ENCODE measurements around the gene FAM53A. TPM values are rescaled to one million over a fixed set of nuclear protein-coding genes. Genes with fewer than 3 reads are reported as not detected.
"Not testable (repeated sequence)": the region's sequence is repeated elsewhere in the genome, so short reads cannot be mapped to it uniquely, and the experiment has no call there.

Gene FAM53A
- polyA plus RNA-seq, 2 donors = 1.2 to 1.3 TPM

- Histone ChIP-seq H3K9me3 (ENCODE audit: control insufficient read depth in 2 of 2, insufficient read depth in 1 of 2, low read depth in 1 of 2, low read length in 1 of 2) (no peaks in the 10 kb centered on the region), H3K36me3 (ENCODE audit: control insufficient read depth in 2 of 2, insufficient read depth in 2 of 2, low read length in 1 of 2) (no peaks in the 10 kb centered on the region), H3K4me3 (ENCODE audit: low read depth in 1 of 2, low read length in 2 of 2) (no peak overlapping the region), H3K4me1 (ENCODE audit: control insufficient read depth in 2 of 2, insufficient read depth in 2 of 2, low read length in 1 of 2) (peaks cover 0 to 7% of the 10 kb centered on the region in 2 donors), H3K27ac (ENCODE audit: low read depth in 2 of 2, low read length in 1 of 2) (no peak overlapping the region), H3K27me3 (ENCODE audit: control insufficient read depth in 1 of 2, insufficient read depth in 2 of 2, low read length in 2 of 2) (no peaks in the 10 kb centered on the region)
- 92% methylated on average over 48 of the region's 48 CpGs for WGBS, 2 donors
Measured at GRCh38 chr4:1643971-1644735, 40.0 kb downstream of the FAM53A start.

GRCh38 chr4:1642196-1642951, 41.7 kb downstream of the FAM53A start:
- WGBS, 2 donors = 89 to 92% methylated on average over 25 to 28 of the region's 28 CpGs
- Histone ChIP-seq H3K9me3 (ENCODE audit: control insufficient read depth in 2 of 2, insufficient read depth in 1 of 2, low read depth in 1 of 2, low read length in 1 of 2) (no peaks in the 10 kb centered on the region), H3K27me3 (ENCODE audit: control insufficient read depth in 1 of 2, insufficient read depth in 2 of 2, low read length in 2 of 2) (no peaks in the 10 kb centered on the region)

GRCh38 chr4:1641671-1642070, 42.4 kb downstream of the FAM53A start:
- Histone ChIP-seq H3K27me3 (ENCODE audit: control insufficient read depth in 1 of 2, insufficient read depth in 2 of 2, low read length in 2 of 2) (no peaks in the 10 kb centered on the region), H3K36me3 (ENCODE audit: control insufficient read depth in 2 of 2, insufficient read depth in 2 of 2, low read length in 1 of 2) (no peaks in the 10 kb centered on the region), H3K27ac (ENCODE audit: low read depth in 2 of 2, low read length in 1 of 2) (no peak overlapping the region), H3K4me1 (ENCODE audit: control insufficient read depth in 2 of 2, insufficient read depth in 2 of 2, low read length in 1 of 2) (peaks cover 0 to 7% of the 10 kb centered on the region in 2 donors), H3K4me3 (ENCODE audit: low read depth in 1 of 2, low read length in 2 of 2) (no peak overlapping the region), H3K9me3 (ENCODE audit: control insufficient read depth in 2 of 2, insufficient read depth in 1 of 2, low read depth in 1 of 2, low read length in 1 of 2) (no peaks in the 10 kb centered on the region)
- 88 to 96% methylated on average over 7 of the region's 7 CpGs for WGBS, 2 donors

More at GRCh38 chr4:1642196-1642951, 41.7 kb downstream of the FAM53A start:
- H3K27ac ChIP-seq (ENCODE audit: low read depth in 2 of 2, low read length in 1 of 2) = no peak overlapping the region
- H3K4me1 ChIP-seq (ENCODE audit: control insufficient read depth in 2 of 2, insufficient read depth in 2 of 2, low read length in 1 of 2) = peaks cover 0 to 7% of the 10 kb centered on the region in 2 donors
- H3K4me3 ChIP-seq (ENCODE audit: low read depth in 1 of 2, low read length in 2 of 2) = no peak overlapping the region
- H3K36me3 ChIP-seq (ENCODE audit: control insufficient read depth in 2 of 2, insufficient read depth in 2 of 2, low read length in 1 of 2) = no peaks in the 10 kb centered on the region

- not testable (repeated sequence) for H3K4me1 ChIP-seq (ENCODE audit: control insufficient read depth in 2 of 2, insufficient read depth in 2 of 2, low read length in 1 of 2); H3K9me3 ChIP-seq (ENCODE audit: control insufficient read depth in 2 of 2, insufficient read depth in 1 of 2, low read depth in 1 of 2, low read length in 1 of 2); H3K27me3 ChIP-seq (ENCODE audit: control insufficient read depth in 1 of 2, insufficient read depth in 2 of 2, low read length in 2 of 2); H3K4me3 ChIP-seq (ENCODE audit: low read depth in 1 of 2, low read length in 2 of 2); H3K27ac ChIP-seq (ENCODE audit: low read depth in 2 of 2, low read length in 1 of 2); H3K36me3 ChIP-seq (ENCODE audit: control insufficient read depth in 2 of 2, insufficient read depth in 2 of 2, low read length in 1 of 2)
- WGBS, 2 donors = 89 to 91% methylated on average over 28 to 35 of the region's 35 CpGs
Measured at GRCh38 chr4:1640716-1641503, 43.2 kb downstream of the FAM53A start.

- no peaks in the 10 kb centered on the region for H3K9me3 ChIP-seq (ENCODE audit: control insufficient read depth in 2 of 2, insufficient read depth in 1 of 2, low read depth in 1 of 2, low read length in 1 of 2)
- WGBS, 2 donors = 82 to 86% methylated on average over 16 of the region's 16 CpGs
- no peaks in the 10 kb centered on the region for H3K27me3 ChIP-seq (ENCODE audit: control insufficient read depth in 1 of 2, insufficient read depth in 2 of 2, low read length in 2 of 2)
- H3K4me3 ChIP-seq (ENCODE audit: low read depth in 1 of 2, low read length in 2 of 2) = no peak overlapping the region
- H3K4me1 ChIP-seq (ENCODE audit: control insufficient read depth in 2 of 2, insufficient read depth in 2 of 2, low read length in 1 of 2) = peaks cover 0 to 4% of the 10 kb centered on the region in 2 donors
- H3K27ac ChIP-seq (ENCODE audit: low read depth in 2 of 2, low read length in 1 of 2) = no peak overlapping the region
- no peaks in the 10 kb centered on the region for H3K36me3 ChIP-seq (ENCODE audit: control insufficient read depth in 2 of 2, insufficient read depth in 2 of 2, low read length in 1 of 2)
Measured at GRCh38 chr4:1640190-1640589, 43.9 kb downstream of the FAM53A start.

- WGBS, 2 donors = 67 to 76% methylated on average over 11 of the region's 11 CpGs
- Histone ChIP-seq H3K27me3 (ENCODE audit: control insufficient read depth in 1 of 2, insufficient read depth in 2 of 2, low read length in 2 of 2) (no peaks in the 10 kb centered on the region), H3K36me3 (ENCODE audit: control insufficient read depth in 2 of 2, insufficient read depth in 2 of 2, low read length in 1 of 2) (no peaks in the 10 kb centered on the region), H3K27ac (ENCODE audit: low read depth in 2 of 2, low read length in 1 of 2) (no peak overlapping the region), H3K4me1 (ENCODE audit: control insufficient read depth in 2 of 2, insufficient read depth in 2 of 2, low read length in 1 of 2) (no peaks in the 10 kb centered on the region), H3K9me3 (ENCODE audit: control insufficient read depth in 2 of 2, insufficient read depth in 1 of 2, low read depth in 1 of 2, low read length in 1 of 2) (no peaks in the 10 kb centered on the region), H3K4me3 (ENCODE audit: low read depth in 1 of 2, low read length in 2 of 2) (no peak overlapping the region)
Measured at GRCh38 chr4:1639299-1639868, 44.7 kb downstream of the FAM53A start.

GRCh38 chr4:1638873-1639272, 45.2 kb downstream of the FAM53A start:
- H3K27ac ChIP-seq (ENCODE audit: low read depth in 2 of 2, low read length in 1 of 2) = no peak overlapping the region
- no peak overlapping the region for H3K4me3 ChIP-seq (ENCODE audit: low read depth in 1 of 2, low read length in 2 of 2)
- 82 to 88% methylated on average over 10 to 11 of the region's 11 CpGs for WGBS, 2 donors
- H3K36me3 ChIP-seq (ENCODE audit: control insufficient read depth in 2 of 2, insufficient read depth in 2 of 2, low read length in 1 of 2) = no peaks in the 10 kb centered on the region
- no peaks in the 10 kb centered on the region for H3K27me3 ChIP-seq (ENCODE audit: control insufficient read depth in 1 of 2, insufficient read depth in 2 of 2, low read length in 2 of 2)
- no peaks in the 10 kb centered on the region for H3K4me1 ChIP-seq (ENCODE audit: control insufficient read depth in 2 of 2, insufficient read depth in 2 of 2, low read length in 1 of 2)
- no peaks in the 10 kb centered on the region for H3K9me3 ChIP-seq (ENCODE audit: control insufficient read depth in 2 of 2, insufficient read depth in 1 of 2, low read depth in 1 of 2, low read length in 1 of 2)

GRCh38 chr4:1638272-1638598, 45.9 kb downstream of the FAM53A start:
- 88 to 89% methylated on average over 10 of the region's 10 CpGs for WGBS, 2 donors
- no peaks in the 10 kb centered on the region for H3K36me3 ChIP-seq (ENCODE audit: control insufficient read depth in 2 of 2, insufficient read depth in 2 of 2, low read length in 1 of 2)

GRCh38 chr4:1637580-1638271, 46.4 kb downstream of the FAM53A start:
- H3K9me3 ChIP-seq (ENCODE audit: control insufficient read depth in 2 of 2, insufficient read depth in 1 of 2, low read depth in 1 of 2, low read length in 1 of 2) = no peaks in the 10 kb centered on the region
- 74 to 83% methylated on average over 12 of the region's 12 CpGs for WGBS, 2 donors
- H3K4me3 ChIP-seq (ENCODE audit: low read depth in 1 of 2, low read length in 2 of 2) = no peak overlapping the region
- H3K4me1 ChIP-seq (ENCODE audit: control insufficient read depth in 2 of 2, insufficient read depth in 2 of 2, low read length in 1 of 2) = no peaks in the 10 kb centered on the region
- H3K27me3 ChIP-seq (ENCODE audit: control insufficient read depth in 1 of 2, insufficient read depth in 2 of 2, low read length in 2 of 2) = no peaks in the 10 kb centered on the region
- H3K27ac ChIP-seq (ENCODE audit: low read depth in 2 of 2, low read length in 1 of 2) = no peak overlapping the region
- no peaks in the 10 kb centered on the region for H3K36me3 ChIP-seq (ENCODE audit: control insufficient read depth in 2 of 2, insufficient read depth in 2 of 2, low read length in 1 of 2)

More at GRCh38 chr4:1638272-1638598, 45.9 kb downstream of the FAM53A start:
- H3K27me3 ChIP-seq (ENCODE audit: control insufficient read depth in 1 of 2, insufficient read depth in 2 of 2, low read length in 2 of 2) = no peaks in the 10 kb centered on the region
- H3K9me3 ChIP-seq (ENCODE audit: control insufficient read depth in 2 of 2, insufficient read depth in 1 of 2, low read depth in 1 of 2, low read length in 1 of 2) = no peaks in the 10 kb centered on the region
- no peak overlapping the region for H3K4me3 ChIP-seq (ENCODE audit: low read depth in 1 of 2, low read length in 2 of 2)
- H3K27ac ChIP-seq (ENCODE audit: low read depth in 2 of 2, low read length in 1 of 2) = no peak overlapping the region
- H3K4me1 ChIP-seq (ENCODE audit: control insufficient read depth in 2 of 2, insufficient read depth in 2 of 2, low read length in 1 of 2) = no peaks in the 10 kb centered on the region

All from esophagus (tissue), 2 donors.